Sigmoid colon (tissue), 4 donors: ENCODE data around the gene TREM2.

ENCODE experiments used
- CTCF ChIP-seq, 4 experiments: fragments of 450-650 bp in 3 of 4; fragments of 200-600 bp in 1 of 4; IDR thresholded peaks; one replicate each; pipeline ENCODE4 v1.5.1; 2016 to 2019; ENCODE audit warnings: antibody characterized with exemption in 4 of 4, mild to moderate bottlenecking in 3 of 4, moderate library complexity in 2 of 4
- EP300 ChIP-seq, 4 donors: sonication (generic); formaldehyde crosslinking; IDR thresholded peaks; one replicate each; pipeline ENCODE4 v1.6.1; 2017; ENCODE audit warnings: antibody characterized with exemption in 4 of 4
- POLR2A ChIP-seq, 2 donors: fragments of 450-650 bp; IDR thresholded peaks; one replicate each; pipeline ENCODE4 v1.6.1; 2016; ENCODE audit warnings: antibody characterized with exemption in 2 of 2, mild to moderate bottlenecking in 2 of 2, moderate library complexity in 2 of 2
- POLR2AphosphoS5 ChIP-seq, 4 donors: sonication (generic); formaldehyde crosslinking; IDR thresholded peaks; one replicate each; pipeline ENCODE4 v1.6.1; 2017; ENCODE audit warnings: antibody characterized with exemption in 4 of 4

- TF ChIP-seq CTCF (IDR thresholded peaks at IDR 0.05) (no peak), POLR2AphosphoS5 (IDR thresholded peaks at IDR 0.05) (no peak), POLR2A (IDR thresholded peaks at IDR 0.05) (no peak), EP300 (IDR thresholded peaks at IDR 0.05) (no peak)
Observed at GRCh38 chr6:41208439-41209106, 45.7 kb upstream of the TREM2 start.
